ENCODE measurements around the gene TUBG1.
"Not testable (repeated sequence)": the region's sequence is repeated elsewhere in the genome, so short reads cannot be mapped to it uniquely, and the experiment has no call there.

The TUBG1 gene

GRCh38 chr17:42579794-42580551 is 29.5 kb upstream of the TUBG1 start:
- DNase-seq = no peak

GRCh38 chr17:42581744-42582270 is 27.7 kb upstream of the TUBG1 start:
- no peak for DNase-seq

GRCh38 chr17:42584880-42585279 is 24.6 kb upstream of the TUBG1 start:
- DNase-seq = no peak

GRCh38 chr17:42585353-42585752 is 24.1 kb upstream of the TUBG1 start:
- no peak for DNase-seq

GRCh38 chr17:42586514-42587230 is 22.8 kb upstream of the TUBG1 start:
- no peak for DNase-seq

- DNase-seq = no peak
These were observed 18.6 kb upstream of the TUBG1 start for GRCh38 chr17:42590886-42591285.

- DNase-seq = no peak
These were observed 18.1 kb upstream of the TUBG1 start for GRCh38 chr17:42591411-42591810.

- DNase-seq = no peak
These were observed 13.1 kb upstream of the TUBG1 start for GRCh38 chr17:42596386-42596785.

GRCh38 chr17:42598905-42599304 is 10.6 kb upstream of the TUBG1 start:
- peak; percentile 36 for DNase-seq

GRCh38 chr17:42603318-42603717 is 6.2 kb upstream of the TUBG1 start:
- no peak for DNase-seq

GRCh38 chr17:42607769-42608168 is 1.7 kb upstream of the TUBG1 start:
- DNase-seq = no peak

GRCh38 chr17:42608305-42609181 is 940 bp upstream of the TUBG1 start:
- DNase-seq = peak; percentile 65

- peak; percentile 63 for DNase-seq
These were observed 625 bp downstream of the TUBG1 start for GRCh38 chr17:42609814-42610801.

GRCh38 chr17:42612013-42612412 is 2.5 kb downstream of the TUBG1 start:
- no peak for DNase-seq

GRCh38 chr17:42613699-42614295 is 4.3 kb downstream of the TUBG1 start:
- no peak for DNase-seq

- peak; percentile 48 for DNase-seq
These were observed 8.5 kb downstream of the TUBG1 start for GRCh38 chr17:42617956-42618431.

GRCh38 chr17:42618442-42619150 is 9.1 kb downstream of the TUBG1 start:
- peak; percentile 67 for DNase-seq

- not testable (repeated sequence) for DNase-seq
These were observed 12.5 kb downstream of the TUBG1 start for GRCh38 chr17:42621987-42622386.

GRCh38 chr17:42623271-42623670 is 13.8 kb downstream of the TUBG1 start:
- no peak for DNase-seq

All from NCI-H69 (cell line).